DOHH2 (cell line): ENCODE results near the gene SPTSSA.
"Not testable (repeated sequence)": the region's sequence is repeated elsewhere in the genome, so short reads cannot be mapped to it uniquely, and the experiment has no call there.

Experiments
- H3F3A ChIP-seq: fragments of 200-600 bp; sonication (generic), shearing (Covaris generic); 2 replicates; pipeline ENCODE4 v1.6.0; 2016; ENCODE audit warnings: antibody characterized with exemption, mild to moderate bottlenecking; ENCODE audit not compliant: control insufficient read depth, insufficient read depth
- H3K27ac ChIP-seq: fragments of 200-600 bp; sonication (generic); 2 replicates; pipeline ENCODE4 v1.5.1; 2014; ENCODE audit warnings: low read depth, mild to moderate bottlenecking, low read length, moderate library complexity
- H3K27me3 ChIP-seq: fragments of 200-600 bp; sonication (generic); 2 replicates; pipeline ENCODE4 v1.6.1; 2014; ENCODE audit warnings: mild to moderate bottlenecking, low read length, mixed read lengths; ENCODE audit not compliant: control insufficient read depth
- H3K36me3 ChIP-seq: fragments of 200-600 bp; sonication (generic); 2 replicates; pipeline ENCODE4 v1.6.1; 2014; ENCODE audit warnings: mild to moderate bottlenecking, low read length, moderate library complexity, mixed read lengths; ENCODE audit not compliant: control insufficient read depth
- H3K4me1 ChIP-seq: fragments of 200-600 bp; sonication (generic); 2 replicates; pipeline ENCODE4 v1.6.1; 2014; ENCODE audit warnings: mild to moderate bottlenecking, low read length, mixed read lengths; ENCODE audit not compliant: control insufficient read depth
- H3K4me2 ChIP-seq: fragments of 200-600 bp; sonication (generic); 2 replicates; pipeline ENCODE4 v1.6.0; 2014; ENCODE audit warnings: mild to moderate bottlenecking, low read length, moderate library complexity
- H3K4me3 ChIP-seq: fragments of 200-600 bp; sonication (generic); 2 replicates; pipeline ENCODE4 v1.5.1; 2014; ENCODE audit warnings: mild to moderate bottlenecking, low read length, mixed read lengths
- H3K79me2 ChIP-seq: fragments of 200-600 bp; sonication (generic); 2 replicates; pipeline ENCODE4 v1.6.1; 2014; ENCODE audit warnings: mild to moderate bottlenecking, low read length, mixed read lengths; ENCODE audit not compliant: control insufficient read depth
- H3K9me2 ChIP-seq: fragments of 200-600 bp; sonication (generic); replicated peaks from 2 replicates; pipeline ENCODE4 v1.6.1; 2014; ENCODE audit warnings: mild to moderate bottlenecking, low read length, mixed read lengths; ENCODE audit not compliant: control insufficient read depth
- H3K9me3 ChIP-seq: fragments of 200-600 bp; sonication (generic); 2 replicates; pipeline ENCODE4 v1.6.1; 2014; ENCODE audit warnings: antibody characterized with exemption, low read length, mixed read lengths; ENCODE audit not compliant: control insufficient read depth, insufficient read depth
- H4K20me1 ChIP-seq: fragments of 200-600 bp; sonication (generic); 2 replicates; pipeline ENCODE4 v1.6.0; 2014; ENCODE audit warnings: low read depth, mild to moderate bottlenecking, antibody characterized with exemption, low read length, moderate library complexity; ENCODE audit not compliant: control insufficient read depth, insufficient read depth
- CTCF ChIP-seq: fragments of 200-600 bp; sonication (generic); IDR thresholded peaks from one replicate; pipeline ENCODE4 v1.5.1; 2014; ENCODE audit warnings: antibody characterized with exemption, mild to moderate bottlenecking, low read depth, low read length; ENCODE audit not compliant: poor library complexity, severe bottlenecking
- EZH2phosphoT487 ChIP-seq: fragments of 200-600 bp; sonication (generic); IDR thresholded peaks from 2 replicates; pipeline ENCODE4 v1.6.1; 2017; ENCODE audit warnings: borderline replicate concordance, mild to moderate bottlenecking, antibody characterized with exemption, low read length, moderate library complexity, mixed read lengths

The SPTSSA gene

DNA sequence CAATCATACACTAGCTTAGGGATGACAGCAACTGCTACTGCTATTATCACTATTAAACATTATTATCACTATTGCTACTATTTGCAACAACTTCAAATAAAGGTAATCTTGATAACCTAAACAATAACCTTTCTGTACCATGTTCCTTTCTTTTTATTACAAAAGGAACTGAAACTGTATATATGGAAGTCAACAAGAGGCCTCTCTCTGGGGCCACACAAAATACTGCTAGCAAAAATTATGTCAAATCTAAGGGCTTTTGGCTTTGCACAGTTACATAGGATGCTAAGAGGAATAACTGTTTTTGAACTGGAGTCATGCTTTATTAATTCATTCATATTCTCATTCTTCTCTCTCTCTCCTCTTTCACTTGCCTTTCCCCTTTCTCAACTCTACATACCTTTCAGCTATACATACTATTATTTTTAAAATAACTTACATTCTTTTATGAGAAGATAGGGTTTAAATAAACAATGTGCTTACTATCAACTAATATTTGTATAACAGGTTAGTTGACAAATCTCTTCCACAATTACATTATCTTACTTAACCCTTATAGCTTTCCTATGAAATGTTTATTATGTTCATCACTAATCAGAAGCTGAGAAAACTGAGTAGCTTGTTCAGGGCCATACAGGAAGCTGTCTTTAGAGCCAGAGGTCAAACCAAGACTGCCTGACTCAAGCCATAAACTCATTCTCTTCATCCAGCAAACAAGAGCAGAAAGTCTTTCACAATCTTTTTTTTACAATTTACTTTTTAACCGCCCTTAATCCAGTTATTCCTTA is 25.7 kb downstream of the SPTSSA start:
- H3F3A ChIP-seq, result 0 out of 2 replicates have a peak, but pooled peaks cover 4% of the 10 kb centered on the region
- peak overlapping the region; percentile 22; the same call in 1 of the 2 replicates for H3K4me2 ChIP-seq
- H3K27ac ChIP-seq, result 0 out of 2 replicates have a peak overlapping the region, but pooled peaks have one; percentile 6
- no peaks in the 10 kb centered on the region for H4K20me1 ChIP-seq
- H3K79me2 ChIP-seq, result peaks cover 32% of the 10 kb centered on the region
- peaks cover 21% of the 10 kb centered on the region for H3K4me1 ChIP-seq
- no peak for TF ChIP-seq CTCF
- no peak for TF ChIP-seq EZH2phosphoT487
- H3K4me3 ChIP-seq, result no peak overlapping the region
- peaks cover 3% of the 10 kb centered on the region for H3K36me3 ChIP-seq
- H3K27me3 ChIP-seq, result no peaks in the 10 kb centered on the region
- H3K9me2 ChIP-seq, result no peaks in the 10 kb centered on the region
- no peaks in the 10 kb centered on the region for H3K9me3 ChIP-seq

DNA sequence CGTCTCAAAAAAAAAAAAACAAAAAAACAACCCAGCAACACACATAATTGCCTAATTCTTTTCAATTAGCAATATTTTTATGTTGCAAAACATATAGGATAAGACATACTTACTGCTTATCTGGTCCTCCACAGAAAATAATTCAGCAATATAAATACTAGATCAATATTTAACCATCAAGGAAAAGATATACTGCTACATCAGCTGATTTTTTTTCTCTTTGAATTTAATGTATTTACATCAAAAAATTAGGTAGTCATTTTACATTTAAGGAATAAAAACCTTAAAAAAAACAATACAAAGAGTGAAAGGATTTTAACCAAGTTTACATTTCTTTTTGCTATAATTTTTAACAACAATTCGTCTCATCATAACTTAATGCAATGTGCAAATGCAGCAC is 28.1 kb downstream of the SPTSSA start:
- H3K27me3 ChIP-seq, result no peaks in the 10 kb centered on the region
- H3K4me1 ChIP-seq, result peaks cover 21% of the 10 kb centered on the region
- no peak overlapping the region for H3K4me2 ChIP-seq
- TF ChIP-seq CTCF (no peak), EZH2phosphoT487 (no peak)
- no peak overlapping the region for H3K4me3 ChIP-seq
- H3F3A ChIP-seq, result 0 out of 2 replicates have a peak, but pooled peaks cover 4% of the 10 kb centered on the region
- H3K9me2 ChIP-seq, result no peaks in the 10 kb centered on the region
- no peaks in the 10 kb centered on the region for H4K20me1 ChIP-seq
- no peak overlapping the region for H3K27ac ChIP-seq
- H3K79me2 ChIP-seq, result peaks cover 19% of the 10 kb centered on the region
- peaks cover 3% of the 10 kb centered on the region for H3K36me3 ChIP-seq
- no peaks in the 10 kb centered on the region for H3K9me3 ChIP-seq

GRCh38 chr14:34428102-34428466 is 34.0 kb downstream of the SPTSSA start:
- H3K9me3 ChIP-seq, H3K27me3 ChIP-seq, H4K20me1 ChIP-seq, H3F3A ChIP-seq, H3K4me3 ChIP-seq, H3K4me2 ChIP-seq, H3K9me2 ChIP-seq, H3K4me1 ChIP-seq, H3K36me3 ChIP-seq, H3K79me2 ChIP-seq, H3K27ac ChIP-seq: not testable (repeated sequence)
